Mesenchymal stem cell (in vitro differentiated cells and primary cell): ENCODE data around the gene GNA12.

Experiments
- DNase-seq: peaks from one replicate; pipeline ENCODE4 v3.0.0-alpha.2; 2013
- H2AFZ ChIP-seq: one replicate; pipeline ENCODE4 v1.6.1; 2013; ENCODE audit warnings: low read depth, mild to moderate bottlenecking, control low read depth, inconsistent platforms, low read length, moderate library complexity
- H2AK5ac ChIP-seq: 2 replicates; pipeline ENCODE4 v1.6.1; 2013; ENCODE audit warnings: low read length, moderate library complexity, mild to moderate bottlenecking, inconsistent platforms; ENCODE audit not compliant: severe bottlenecking
- H2BK120ac ChIP-seq: one replicate; pipeline ENCODE4 v1.6.1; 2013; ENCODE audit warnings: low read depth, mild to moderate bottlenecking, inconsistent platforms, low read length, moderate library complexity
- H2BK12ac ChIP-seq, 2 experiments: one replicate each; pipeline ENCODE4 v1.6.1; 2013; ENCODE audit warnings: inconsistent platforms in 2 of 2, low read length in 2 of 2, mild to moderate bottlenecking in 2 of 2, moderate library complexity in 2 of 2, control low read depth in 1 of 2
- H2BK15ac ChIP-seq: one replicate; pipeline ENCODE4 v1.6.1; 2013; ENCODE audit warnings: mild to moderate bottlenecking, low read depth, inconsistent platforms; ENCODE audit not compliant: poor library complexity, severe bottlenecking
- H2BK5ac ChIP-seq: 2 replicates; pipeline ENCODE4 v1.6.1; 2013; ENCODE audit warnings: low read depth, mild to moderate bottlenecking, low read length, control low read depth, inconsistent platforms; ENCODE audit not compliant: poor library complexity, severe bottlenecking
- H3K14ac ChIP-seq, 2 experiments: one replicate each; pipeline ENCODE4 v1.6.1; 2013; ENCODE audit warnings: inconsistent platforms in 2 of 2, low read length in 2 of 2, control low read depth in 1 of 2, mild to moderate bottlenecking in 1 of 2, moderate library complexity in 1 of 2
- H3K18ac ChIP-seq, 2 experiments: one replicate each; pipeline ENCODE4 v1.6.1; 2013; ENCODE audit warnings: inconsistent platforms in 2 of 2, low read length in 2 of 2, control low read depth in 1 of 2, low read depth in 1 of 2, mild to moderate bottlenecking in 1 of 2
- H3K23ac ChIP-seq, 2 experiments: one replicate each; pipeline ENCODE4 v1.6.1; 2013; ENCODE audit warnings: inconsistent platforms in 2 of 2, low read length in 2 of 2, mild to moderate bottlenecking in 2 of 2, moderate library complexity in 2 of 2, control low read depth in 1 of 2
- H3K27ac ChIP-seq: 2 replicates; pipeline ENCODE4 v1.5.1; 2013; ENCODE audit warnings: mild to moderate bottlenecking, moderate library complexity, low read length, control low read depth, inconsistent platforms; ENCODE audit not compliant: poor library complexity, severe bottlenecking
- H3K27me3 ChIP-seq, 2 experiments: 2 replicates each; pipeline versions ENCODE4 v1.6.1 to v1.7.0; 2013; ENCODE audit warnings: low read length in 2 of 2, mild to moderate bottlenecking in 2 of 2, moderate library complexity in 2 of 2, control low read depth in 1 of 2, inconsistent platforms in 1 of 2; ENCODE audit not compliant: control insufficient read depth in 1 of 2, insufficient read depth in 1 of 2
- H3K36me3 ChIP-seq, 2 experiments: 2 replicates each; pipeline versions ENCODE4 v1.6.1 to v1.7.0; 2013; ENCODE audit warnings: low read length in 2 of 2, control low read depth in 1 of 2, inconsistent platforms in 1 of 2, low read depth in 1 of 2, mild to moderate bottlenecking in 1 of 2; ENCODE audit not compliant: insufficient read depth in 2 of 2, control insufficient read depth in 1 of 2
- H3K4ac ChIP-seq, 2 experiments: one replicate each; pipeline ENCODE4 v1.6.1; 2013; ENCODE audit warnings: inconsistent platforms in 2 of 2, low read length in 2 of 2, mild to moderate bottlenecking in 2 of 2, moderate library complexity in 2 of 2, control low read depth in 1 of 2, low read depth in 1 of 2
- H3K4me1 ChIP-seq: 2 replicates; pipeline ENCODE4 v1.6.1; 2013; ENCODE audit warnings: low read depth, low read length, control low read depth; ENCODE audit not compliant: control insufficient read depth, insufficient read depth
- H3K4me2 ChIP-seq: 2 replicates; pipeline ENCODE4 v1.6.1; 2013; ENCODE audit warnings: low read length, mild to moderate bottlenecking, inconsistent platforms; ENCODE audit not compliant: poor library complexity, severe bottlenecking
- H3K4me3 ChIP-seq, 2 experiments: 2 replicates each; pipeline versions ENCODE4 v1.5.1 to v1.7.0; 2013; ENCODE audit warnings: low read length in 2 of 2, mild to moderate bottlenecking in 2 of 2, control low read depth in 1 of 2, low read depth in 1 of 2; ENCODE audit not compliant: insufficient read depth in 1 of 2
- H3K79me1 ChIP-seq: replicated peaks from 2 replicates; pipeline ENCODE4 v1.6.1; 2013; ENCODE audit warnings: mild to moderate bottlenecking, control low read depth, low read length, inconsistent platforms; ENCODE audit not compliant: poor library complexity, severe bottlenecking
- H3K9ac ChIP-seq: 2 replicates; pipeline ENCODE4 v1.7.0; 2013; ENCODE audit warnings: mild to moderate bottlenecking, low read length, moderate library complexity
- H3K9me3 ChIP-seq: 2 replicates; pipeline ENCODE4 v1.7.0; 2013; ENCODE audit warnings: mild to moderate bottlenecking, low read length; ENCODE audit not compliant: control insufficient read depth
- H4K8ac ChIP-seq: one replicate; pipeline ENCODE4 v1.6.1; 2013; ENCODE audit warnings: inconsistent platforms, mild to moderate bottlenecking, low read length, moderate library complexity
- H4K91ac ChIP-seq: one replicate; pipeline ENCODE4 v1.6.1; 2013; ENCODE audit warnings: mild to moderate bottlenecking, low read length, inconsistent platforms
- WGBS: methylation state at CpG from one replicate; pipeline ENCODE4 v1.1.7; 2013; ENCODE audit warnings: mixed read lengths; 5-methylcytosine and 5-hydroxymethylcytosine counted together

The GNA12 gene

DNA sequence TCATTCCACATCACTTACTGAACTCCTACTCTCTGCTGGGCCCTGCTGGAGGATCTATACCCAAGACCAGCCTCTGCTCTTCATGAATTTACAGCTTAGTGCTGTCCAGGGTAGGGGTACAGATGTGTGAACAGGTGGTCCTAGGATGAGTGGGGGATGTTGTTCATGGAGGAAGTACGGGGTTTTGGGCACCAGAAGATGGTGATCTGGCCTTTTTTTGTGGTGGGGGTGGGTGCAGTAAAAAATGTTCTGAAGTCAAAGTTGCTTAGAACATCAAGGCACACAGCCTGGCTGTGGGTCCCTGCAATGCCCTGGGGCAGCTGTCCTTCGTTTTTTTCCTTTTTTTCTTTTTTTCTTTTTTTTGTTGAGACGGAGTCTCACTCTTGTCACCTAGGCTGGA lies 34.2 kb upstream of the GNA12 start:
- no peak overlapping the region for H3K14ac ChIP-seq
- H2AFZ ChIP-seq = no peak overlapping the region
- H3K18ac ChIP-seq = no peak overlapping the region
- WGBS = 88% methylated on average over 3 of the region's 3 CpGs
- H2BK5ac ChIP-seq = no peak overlapping the region
- peaks cover 17% of the 10 kb centered on the region for H3K4me1 ChIP-seq
- H2BK120ac ChIP-seq = no peak overlapping the region
- H3K79me1 ChIP-seq = no peaks in the 10 kb centered on the region
- H2BK12ac ChIP-seq = no peak overlapping the region
- H2BK15ac ChIP-seq = no peak overlapping the region
- no peaks in the 10 kb centered on the region for H3K9me3 ChIP-seq
- no peaks in the 10 kb centered on the region for H3K36me3 ChIP-seq
- H3K27me3 ChIP-seq = peaks cover 0 to 22% of the 10 kb centered on the region in 2 experiments
- H3K23ac ChIP-seq = no peak overlapping the region
- H4K91ac ChIP-seq = no peak overlapping the region
- H3K4me3 ChIP-seq = no peak overlapping the region
- H3K27ac ChIP-seq = no peak overlapping the region
- no peak for DNase-seq
- H3K9ac ChIP-seq = no peak overlapping the region
- no peak overlapping the region for H3K4me2 ChIP-seq
- H3K4ac ChIP-seq = no peak overlapping the region
- no peak overlapping the region for H2AK5ac ChIP-seq
- H4K8ac ChIP-seq = no peak overlapping the region

DNA sequence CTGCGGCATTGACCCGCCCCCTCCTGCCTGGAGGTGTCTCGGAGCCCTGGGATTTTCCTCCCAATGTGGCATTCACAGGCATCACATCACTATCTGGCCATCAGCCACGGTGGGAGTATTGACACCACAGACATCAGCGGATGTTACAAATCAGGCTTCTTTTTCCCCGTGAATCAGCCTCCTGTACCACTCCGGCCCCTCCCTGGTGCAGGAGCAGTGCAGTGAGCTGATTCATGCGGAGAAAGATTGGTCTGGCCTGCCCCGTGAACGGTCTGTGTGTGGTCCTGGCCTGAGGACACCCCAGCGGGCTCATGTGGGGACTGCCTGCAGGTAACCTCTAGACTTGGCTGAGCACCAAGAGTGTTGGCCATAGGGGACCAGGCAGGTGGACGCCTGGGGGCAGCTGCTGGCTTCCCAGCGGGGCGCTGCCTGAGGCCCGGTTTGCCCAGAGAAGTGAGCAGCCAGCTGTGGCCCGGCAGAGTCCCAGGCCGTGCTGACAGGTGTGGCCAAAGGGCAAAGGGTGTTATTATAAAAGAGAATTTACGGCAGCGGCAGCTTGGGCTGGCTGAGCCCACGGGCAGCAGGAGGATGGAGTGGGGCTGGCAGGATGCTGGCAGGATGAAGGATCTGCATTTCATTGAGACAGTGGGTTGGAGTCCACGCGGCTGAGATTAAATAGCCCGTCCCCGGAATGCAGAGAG lies 32.1 kb upstream of the GNA12 start:
- Histone ChIP-seq H2AK5ac (no peak overlapping the region), H2BK5ac (no peak overlapping the region), H3K79me1 (no peaks in the 10 kb centered on the region), H3K9me3 (no peaks in the 10 kb centered on the region), H4K91ac (peak overlapping the region; percentile 7), H3K27ac (no peak overlapping the region), H3K4me3 (no peak overlapping the region), H2BK120ac (no peak overlapping the region), H3K36me3 (no peaks in the 10 kb centered on the region), H3K27me3 (peaks cover 0 to 12% of the 10 kb centered on the region in 2 experiments), H3K9ac (no peak overlapping the region), H3K23ac (no peak overlapping the region), H3K4ac (peak overlapping the region in 1 of 2 experiments; percentile 35), H3K4me1 (peaks cover 23% of the 10 kb centered on the region), H3K18ac (peak overlapping the region in 1 of 2 experiments; percentile 13), H2BK12ac (no peak overlapping the region), H2AFZ (no peak overlapping the region), H3K14ac (peak overlapping the region in 1 of 2 experiments; percentile 15), H2BK15ac (no peak overlapping the region), H4K8ac (peak overlapping the region; percentile 12), H3K4me2 (no peak overlapping the region)
- WGBS = 77% methylated on average over 20 of the region's 24 CpGs
- peak; percentile 26 for DNase-seq

DNA sequence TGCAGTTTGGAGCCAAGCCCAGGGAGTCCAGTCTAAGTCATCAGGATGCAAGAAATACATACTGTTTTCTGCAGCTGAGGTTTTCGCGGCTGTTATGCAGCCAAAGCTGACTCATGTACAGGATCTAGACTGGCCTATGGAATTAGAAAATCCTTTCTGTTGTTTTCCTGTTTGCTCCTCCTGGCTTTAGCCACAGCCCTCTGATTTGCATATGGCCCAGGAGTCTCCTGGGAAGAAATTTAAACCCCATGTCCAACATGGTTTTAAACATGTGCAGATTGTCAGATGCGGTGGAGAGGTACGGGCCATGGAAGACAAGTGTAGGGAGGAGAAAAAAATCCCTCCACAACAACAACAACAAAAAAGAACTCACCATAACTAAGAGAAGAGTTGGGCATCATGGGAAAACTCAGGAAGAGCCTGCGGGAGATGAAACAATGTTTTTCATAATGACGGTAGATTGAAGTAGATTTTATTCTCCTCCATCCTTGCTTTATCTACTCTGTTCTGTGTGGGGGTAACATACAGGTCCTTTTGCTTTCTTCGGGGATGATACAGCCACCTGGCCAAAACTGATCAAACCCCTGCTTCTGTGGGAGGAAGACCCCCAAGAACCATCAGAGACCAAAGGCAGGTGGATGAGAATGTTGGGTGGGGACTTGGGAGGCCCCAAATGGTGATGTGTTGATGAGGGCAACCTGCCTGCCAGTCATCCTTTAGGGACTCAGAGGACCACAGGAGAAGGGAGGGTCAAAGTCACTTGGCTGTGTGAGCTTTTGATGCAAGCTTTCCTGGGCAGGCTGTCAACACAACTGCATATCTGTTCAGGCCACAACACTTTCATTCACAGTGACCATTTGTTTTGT lies 29.8 kb upstream of the GNA12 start:
- H3K14ac ChIP-seq = no peak overlapping the region
- H2BK15ac ChIP-seq = peak overlapping the region; percentile 77
- peaks cover 27% of the 10 kb centered on the region for H3K4me1 ChIP-seq
- H3K4me3 ChIP-seq = no peak overlapping the region
- H2AK5ac ChIP-seq = peak overlapping the region; percentile 30
- H3K36me3 ChIP-seq = no peaks in the 10 kb centered on the region
- peak overlapping the region; percentile 27 for H2BK120ac ChIP-seq
- peak overlapping the region; percentile 85 for H4K8ac ChIP-seq
- no peak overlapping the region for H3K23ac ChIP-seq
- WGBS = 11% methylated on average over 5 of the region's 7 CpGs
- peak overlapping the region; percentile 37 to 78 for H2BK12ac ChIP-seq
- peak overlapping the region; percentile 85 for H3K9ac ChIP-seq
- DNase-seq = peak; percentile 93
- peak overlapping the region in 1 of 2 experiments; percentile 24 for H3K4ac ChIP-seq
- no peaks in the 10 kb centered on the region for H3K27me3 ChIP-seq
- H4K91ac ChIP-seq = peak overlapping the region; percentile 41
- H3K27ac ChIP-seq = peak overlapping the region; percentile 83
- no peaks in the 10 kb centered on the region for H3K9me3 ChIP-seq
- peak overlapping the region; percentile 29 for H2AFZ ChIP-seq
- no peak overlapping the region for H3K4me2 ChIP-seq
- no peaks in the 10 kb centered on the region for H3K79me1 ChIP-seq
- peak overlapping the region; percentile 52 to 64 for H3K18ac ChIP-seq
- H2BK5ac ChIP-seq = peak overlapping the region; percentile 91

DNA sequence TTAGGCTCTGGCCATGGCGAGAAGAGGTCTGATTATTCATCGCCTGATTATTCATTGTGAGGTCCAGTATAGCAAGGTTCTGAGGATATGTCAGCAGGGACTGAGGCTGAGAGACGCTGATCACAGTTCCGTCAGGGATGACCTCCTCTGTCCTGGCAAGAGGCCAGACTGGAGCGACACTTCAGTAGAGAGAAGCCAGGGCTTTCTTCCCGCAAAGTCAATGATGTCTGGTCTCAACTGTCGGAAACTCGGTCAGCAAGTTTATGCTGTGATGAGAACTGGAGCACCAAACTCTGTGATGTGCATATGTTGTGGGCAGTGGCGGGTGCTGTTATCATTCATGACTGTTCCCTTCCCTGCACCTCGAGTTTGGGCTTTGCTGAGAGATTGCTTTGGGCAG lies 29.0 kb upstream of the GNA12 start:
- H3K9me3 ChIP-seq = no peaks in the 10 kb centered on the region
- H3K4ac ChIP-seq = peak overlapping the region in 1 of 2 experiments; percentile 9
- H3K4me1 ChIP-seq = peaks cover 27% of the 10 kb centered on the region
- H2BK120ac ChIP-seq = no peak overlapping the region
- H2BK12ac ChIP-seq = peak overlapping the region; percentile 3 to 78
- DNase-seq = peak; percentile 62
- no peaks in the 10 kb centered on the region for H3K36me3 ChIP-seq
- no peaks in the 10 kb centered on the region for H3K79me1 ChIP-seq
- no peak overlapping the region for H3K9ac ChIP-seq
- whole genome bisulfite sequencing = 54% methylated on average over 10 of the region's 10 CpGs
- H2BK15ac ChIP-seq = no peak overlapping the region
- H3K27me3 ChIP-seq = no peaks in the 10 kb centered on the region
- no peak overlapping the region for H2BK5ac ChIP-seq
- peak overlapping the region; percentile 10 for H3K27ac ChIP-seq
- peak overlapping the region; percentile 52 to 55 for H3K18ac ChIP-seq
- H2AFZ ChIP-seq = no peak overlapping the region
- no peak overlapping the region for H2AK5ac ChIP-seq
- H3K23ac ChIP-seq = no peak overlapping the region
- H4K91ac ChIP-seq = peak overlapping the region; percentile 41
- no peak overlapping the region for H3K14ac ChIP-seq
- H4K8ac ChIP-seq = peak overlapping the region; percentile 85
- H3K4me2 ChIP-seq = no peak overlapping the region
- H3K4me3 ChIP-seq = no peak overlapping the region
